HepG2 (cell line): ENCODE results near the gene RHBDD2. TPM values are rescaled to one million over a fixed set of nuclear protein-coding genes. Genes with fewer than 3 reads are reported as not detected.

ENCODE experiments used
- KAT8 ChIP-seq: IDR thresholded peaks from 2 replicates; pipeline ENCODE4 v1.6.1; 2016; ENCODE audit warnings: missing genetic modification reagents, missing compliant biosample characterization
- NR0B2 ChIP-seq: sonication (generic); formaldehyde crosslinking; IDR thresholded peaks from 2 replicates; pipeline ENCODE4 v1.4.0; 2020; ENCODE audit warnings: mild to moderate bottlenecking, missing genetic modification reagents
- SALL1 ChIP-seq: sonication (generic); formaldehyde crosslinking; IDR thresholded peaks from 2 replicates; pipeline ENCODE4 v1.8.0; 2022; ENCODE audit warnings: mild to moderate bottlenecking, missing genetic modification reagents
- ZBTB4 ChIP-seq: sonication (generic); formaldehyde crosslinking; IDR thresholded peaks from 2 replicates; pipeline ENCODE4 v1.4.0; 2020; ENCODE audit warnings: missing genetic modification reagents, mild to moderate bottlenecking, borderline replicate concordance
- ZFP37 ChIP-seq: sonication (generic); formaldehyde crosslinking; IDR thresholded peaks from 2 replicates; pipeline ENCODE4 v1.4.0; 2020; ENCODE audit warnings: missing genetic modification reagents, borderline replicate concordance
- ZHX2 ChIP-seq, 2 experiments: sonication (generic) in 1 of 2; formaldehyde crosslinking in 1 of 2; IDR thresholded peaks; 2 replicates each; pipeline versions ENCODE4 v1.6.1 to v1.9.0; 2014 to 2022; ENCODE audit warnings: antibody characterized with exemption in 1 of 2, borderline replicate concordance in 1 of 2, inconsistent platforms in 1 of 2, low read depth in 1 of 2, missing genetic modification reagents in 1 of 2
- ZNF12 ChIP-seq: sonication (generic); formaldehyde crosslinking; IDR thresholded peaks from 2 replicates; pipeline ENCODE4 v1.5.0; 2020; ENCODE audit warnings: missing genetic modification reagents
- ZNF569 ChIP-seq: sonication (generic); formaldehyde crosslinking; IDR thresholded peaks from 2 replicates; pipeline ENCODE4 v1.5.0; 2020; ENCODE audit warnings: mild to moderate bottlenecking, missing genetic modification reagents, moderate library complexity, borderline replicate concordance
- ZNF577 ChIP-seq: sonication (generic); formaldehyde crosslinking; IDR thresholded peaks from 2 replicates; pipeline ENCODE4 v1.4.0; 2020; ENCODE audit warnings: mild to moderate bottlenecking, low read depth, missing genetic modification reagents, borderline replicate concordance
- ZNF670 ChIP-seq: sonication (generic); formaldehyde crosslinking; IDR thresholded peaks from 2 replicates; pipeline ENCODE4 v1.8.0; 2022; ENCODE audit warnings: mild to moderate bottlenecking, missing genetic modification reagents, borderline replicate concordance
- ZNF713 ChIP-seq: sonication (generic); formaldehyde crosslinking; IDR thresholded peaks from 2 replicates; pipeline ENCODE4 v1.4.0; 2020; ENCODE audit warnings: mild to moderate bottlenecking, missing genetic modification reagents
- ZNF749 ChIP-seq: sonication (generic); formaldehyde crosslinking; IDR thresholded peaks from 2 replicates; pipeline ENCODE4 v1.8.0; 2022; ENCODE audit warnings: mild to moderate bottlenecking, missing genetic modification reagents, moderate library complexity, borderline replicate concordance
- ZNF775 ChIP-seq: sonication (generic); formaldehyde crosslinking; IDR thresholded peaks from 2 replicates; pipeline ENCODE4 v1.4.0; 2020; ENCODE audit warnings: missing genetic modification reagents, mild to moderate bottlenecking, moderate library complexity, borderline replicate concordance
- polyA plus RNA-seq, 8 experiments: library from polyadenylated mRNA; depleted of rRNA in 3 of 8; stranded (reverse) in 7 of 8; unstranded in 1 of 8; fragments of >200 nt; fragmentation: Illumina TruSeq in 4 of 8; extraction: Trizol in 4 of 8; gene quantifications; 2 replicates each; pipeline versions ENCODE4 v1.2.1 to v1.2.3, GENCODE V29; 2011 to 2016; ENCODE audit warnings: low read depth in 4 of 8, missing spikeins in 1 of 8, mixed read lengths in 1 of 8; ENCODE audit not compliant: insufficient read depth in 1 of 8
- total RNA-seq, 5 experiments: library from RNA; depleted of rRNA; stranded (reverse); fragments of >200 nt; fragmentation: Illumina TruSeq; extraction: Trizol; gene quantifications; 2 replicates each; pipeline ENCODE4 v1.2.3, GENCODE V29; 2016; ENCODE audit warnings: low read depth in 1 of 5

RHBDD2 gene
- total and polyA plus RNA-seq, 2 of the 13 experiments (the other 11 are each of a cell fraction or from before 2014, with no cell fraction given): 23.1 to 26.4 TPM

GRCh38 chr7:75920431-75921161 is 41.8 kb downstream of the RHBDD2 start (continued):
- TF ChIP-seq ZHX2 (IDR thresholded peaks at IDR 0.05; ENCODE audit: low read depth): peak; percentile 32; the same call in 1 of the 2 replicates
- TF ChIP-seq ZHX2 (CRISPR knock-in tag; IDR thresholded peaks at IDR 0.05; ENCODE audit: borderline replicate concordance): no peak
- 0 out of 2 replicates have a peak, but pooled peaks have one; percentile 24 for TF ChIP-seq NR0B2 (CRISPR knock-in tag)
- no peak for TF ChIP-seq ZNF577 (CRISPR knock-in tag)
- 0 out of 2 replicates have a peak, but pooled peaks have one; percentile 60 for TF ChIP-seq ZFP37 (CRISPR knock-in tag)
- TF ChIP-seq ZNF749 (CRISPR knock-in tag): 0 out of 2 replicates have a peak, but pooled peaks have one; percentile 37
- peak; percentile 98 for TF ChIP-seq SALL1 (CRISPR knock-in tag)
- peak; percentile 82 for TF ChIP-seq KAT8 (CRISPR knock-in tag)
- no peak for TF ChIP-seq ZNF713
- TF ChIP-seq ZNF670: peak; percentile 72; the same call in 1 of the 2 replicates
- TF ChIP-seq ZNF775: 0 out of 2 replicates have a peak, but pooled peaks have one; percentile 40
- peak; percentile 86 for TF ChIP-seq ZNF12 (CRISPR knock-in tag)
- TF ChIP-seq ZNF569: no peak
- peak; percentile 98 for TF ChIP-seq ZBTB4
